WTC11 (cell line): ENCODE measurements around the gene RING1.

ENCODE experiments used
- CREB1 ChIP-seq: sonication (generic); formaldehyde crosslinking; IDR thresholded peaks from 2 replicates; pipeline ENCODE4 v1.8.0; 2023; ENCODE audit warnings: mild to moderate bottlenecking, missing genetic modification reagents
- CTCF ChIP-seq: fragments of 200-600 bp; IDR thresholded peaks from 2 replicates; pipeline ENCODE4 v1.8.0; 2022; ENCODE audit warnings: antibody characterized with exemption
- MYBL2 ChIP-seq: sonication (generic); formaldehyde crosslinking; IDR thresholded peaks from 2 replicates; pipeline ENCODE4 v1.8.1; 2023; ENCODE audit warnings: mild to moderate bottlenecking, moderate library complexity, missing genetic modification reagents
- TF ChIP-seq, protein P1 (sequence below): sonication (generic); formaldehyde crosslinking; IDR thresholded peaks from 2 replicates; pipeline ENCODE4 v1.8.1; 2023; ENCODE audit warnings: mild to moderate bottlenecking, missing genetic modification reagents, moderate library complexity
- TF ChIP-seq, protein P2 (sequence below): sonication (generic); formaldehyde crosslinking; IDR thresholded peaks from 2 replicates; pipeline ENCODE4 v1.8.0; 2022; ENCODE audit warnings: mild to moderate bottlenecking, missing genetic modification reagents

DNA sequence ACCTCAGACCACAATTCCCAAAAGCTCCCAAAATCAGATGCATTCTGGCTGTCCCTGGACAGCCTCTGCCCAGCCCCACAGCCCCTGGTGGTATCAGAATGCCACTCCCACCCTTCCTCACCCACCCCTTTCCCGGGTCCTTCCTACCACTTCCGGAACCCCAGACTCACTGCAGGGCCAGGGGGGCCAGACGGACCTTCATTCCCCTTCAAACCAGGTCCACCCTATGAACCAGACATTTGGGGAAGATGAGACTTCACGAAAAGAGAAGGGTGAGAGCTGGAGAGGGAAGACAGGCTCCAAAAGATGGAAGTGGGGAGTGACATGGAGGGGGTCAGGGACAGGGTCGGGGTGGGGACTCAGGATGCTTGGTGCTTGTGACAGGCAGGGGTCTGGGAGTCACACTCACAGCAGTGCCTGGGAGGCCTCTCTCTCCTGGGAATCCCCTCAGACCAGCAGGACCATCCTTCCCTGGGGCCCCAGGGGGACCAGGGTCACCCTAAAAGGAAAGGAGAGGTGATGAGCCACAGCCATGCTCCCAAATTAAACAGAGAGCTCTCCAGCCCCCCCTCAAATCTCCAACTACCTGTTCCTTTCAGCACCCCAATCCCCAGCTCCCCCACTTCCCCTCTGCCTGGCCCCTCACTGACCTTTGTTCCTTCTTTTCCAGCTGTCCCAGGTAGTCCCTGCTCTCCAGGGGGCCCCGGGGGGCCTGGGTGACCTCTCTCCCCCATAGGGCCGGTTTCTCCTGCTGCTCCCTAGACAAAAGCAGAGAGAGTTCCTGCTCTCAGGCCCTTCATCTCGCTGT lies 36.2 kb upstream of the RING1 start:
- TF ChIP-seq, protein P1, sequence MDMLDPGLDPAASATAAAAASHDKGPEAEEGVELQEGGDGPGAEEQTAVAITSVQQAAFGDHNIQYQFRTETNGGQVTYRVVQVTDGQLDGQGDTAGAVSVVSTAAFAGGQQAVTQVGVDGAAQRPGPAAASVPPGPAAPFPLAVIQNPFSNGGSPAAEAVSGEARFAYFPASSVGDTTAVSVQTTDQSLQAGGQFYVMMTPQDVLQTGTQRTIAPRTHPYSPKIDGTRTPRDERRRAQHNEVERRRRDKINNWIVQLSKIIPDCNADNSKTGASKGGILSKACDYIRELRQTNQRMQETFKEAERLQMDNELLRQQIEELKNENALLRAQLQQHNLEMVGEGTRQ (CRISPR knock-in tag) = no peak
- TF ChIP-seq CTCF (no peak), CREB1 (CRISPR knock-in tag) (no peak), MYBL2 (no peak)
- TF ChIP-seq, protein P2, sequence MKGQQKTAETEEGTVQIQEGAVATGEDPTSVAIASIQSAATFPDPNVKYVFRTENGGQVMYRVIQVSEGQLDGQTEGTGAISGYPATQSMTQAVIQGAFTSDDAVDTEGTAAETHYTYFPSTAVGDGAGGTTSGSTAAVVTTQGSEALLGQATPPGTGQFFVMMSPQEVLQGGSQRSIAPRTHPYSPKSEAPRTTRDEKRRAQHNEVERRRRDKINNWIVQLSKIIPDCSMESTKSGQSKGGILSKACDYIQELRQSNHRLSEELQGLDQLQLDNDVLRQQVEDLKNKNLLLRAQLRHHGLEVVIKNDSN (CRISPR knock-in tag) = no peak
